H54 (cell line): ENCODE measurements around the gene MT1HL1.
A peak's percentile ranks its signal among the peaks of the same experiment; 100 is the strongest.

Source experiments
- DNase-seq: peaks from one replicate; pipeline ENCODE4 v3.0.0; 2011; ENCODE audit warnings: low spot score, mixed read lengths; ENCODE audit not compliant: insufficient read length
- FAIRE-seq: peaks from 3 replicates; lab custom pipeline; 2011; peaks lifted over from hg19 to GRCh38; lab: Jason Lieb, UNC
- POLR2A ChIP-seq: IDR thresholded peaks from 2 replicates; pipeline ENCODE4 v1.6.1; 2011; ENCODE audit warnings: low read depth, mild to moderate bottlenecking, low read length

Gene MT1HL1

DNA sequence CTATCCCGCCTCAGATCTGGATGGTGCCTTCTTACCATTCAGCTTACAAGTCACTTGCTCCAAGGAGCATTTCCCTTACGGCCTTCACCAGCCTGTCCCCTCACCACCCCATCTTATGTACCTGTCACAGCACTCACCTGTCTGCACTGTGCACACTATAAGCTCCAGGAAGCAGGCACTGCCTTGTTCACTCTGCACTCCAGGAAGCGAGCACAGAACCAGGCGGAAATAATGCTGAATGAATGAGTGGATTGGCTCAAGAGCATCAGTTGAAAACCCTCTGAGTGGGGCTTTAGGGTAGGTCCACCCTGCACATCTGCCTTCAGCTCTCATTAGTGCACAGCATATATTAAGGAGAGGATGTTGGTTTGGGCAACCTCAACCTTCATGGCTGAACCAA lies 28.8 kb upstream of the MT1HL1 start:
- FAIRE-seq (no peak), DNase-seq (no peak)
- TF ChIP-seq POLR2A = no peak

DNA sequence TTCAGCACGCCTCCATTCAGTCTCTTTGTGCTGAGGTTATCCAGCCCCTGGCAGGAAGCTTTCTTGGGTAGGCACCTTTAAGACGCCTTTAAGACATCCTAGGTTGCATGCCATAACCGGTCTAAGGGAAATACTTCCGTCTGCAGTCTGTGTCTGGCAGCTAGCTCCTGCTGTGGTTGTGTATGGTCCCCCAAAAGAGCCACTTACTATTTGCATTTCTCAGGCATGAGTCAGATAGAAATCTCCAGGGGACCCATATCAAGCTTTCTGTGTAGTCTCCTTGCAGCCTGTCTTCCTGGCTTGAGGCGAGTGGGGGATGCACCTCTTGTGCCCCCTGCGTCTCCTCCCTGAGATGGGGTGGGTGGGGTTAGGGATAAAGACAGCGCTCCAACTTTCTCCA lies 27.8 kb upstream of the MT1HL1 start:
- no peak for TF ChIP-seq POLR2A
- DNase-seq = peak; percentile 39
- no peak for FAIRE-seq

DNA sequence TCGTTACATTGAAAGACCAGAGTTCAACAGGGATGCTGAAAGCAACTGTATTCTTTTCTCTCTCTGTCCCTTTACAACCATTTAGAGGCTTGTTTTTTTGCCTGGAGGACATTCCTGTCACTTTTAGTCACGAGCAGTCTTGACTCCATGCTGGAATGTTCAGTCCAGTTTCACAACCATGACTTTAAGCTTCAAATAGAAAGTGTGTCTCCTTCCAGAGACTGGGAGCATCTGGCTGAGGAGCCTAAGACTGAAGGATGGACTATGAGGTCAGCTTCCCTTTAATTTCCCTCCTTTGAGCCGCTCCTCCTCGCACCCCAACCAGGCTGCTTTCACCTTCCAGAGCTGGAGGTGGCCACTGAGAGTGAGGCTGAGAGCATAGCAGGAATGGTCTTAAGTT lies 27.2 kb upstream of the MT1HL1 start:
- no peak for FAIRE-seq
- no peak for TF ChIP-seq POLR2A
- no peak for DNase-seq

DNA sequence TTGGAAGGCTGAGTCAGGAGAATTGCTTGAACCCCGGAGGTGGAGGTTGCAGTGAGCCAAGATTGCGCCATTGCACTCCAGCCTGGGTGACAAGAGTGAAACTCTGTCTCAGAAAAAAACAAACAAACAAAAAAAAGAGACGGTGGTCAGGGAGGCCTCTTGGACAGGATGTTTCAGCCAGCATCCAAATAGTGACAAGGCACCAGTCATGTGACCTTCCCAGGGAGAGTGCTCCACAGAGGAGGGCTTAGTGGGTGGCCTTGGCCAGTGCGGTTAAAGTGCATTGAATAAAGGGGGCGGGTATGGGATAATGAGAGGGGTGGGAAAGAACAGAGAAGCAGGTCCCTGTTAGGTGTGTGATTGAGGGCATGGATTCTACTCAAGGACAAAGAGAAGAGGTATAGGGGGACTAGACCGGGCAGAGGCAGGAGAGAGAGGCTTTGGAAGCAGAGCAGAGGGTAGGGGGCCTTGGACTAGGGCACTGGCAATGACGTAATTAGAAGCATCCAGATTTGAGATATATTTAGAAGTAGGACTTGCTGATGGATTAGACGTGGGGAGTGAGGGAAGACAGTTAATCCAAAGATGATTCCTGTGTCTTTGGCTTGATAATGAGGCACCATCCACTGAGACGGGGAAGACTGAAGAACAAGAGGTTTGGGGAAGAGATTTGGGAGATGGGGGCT lies 25.8 kb upstream of the MT1HL1 start:
- DNase-seq (no peak), FAIRE-seq (no peak)
- TF ChIP-seq POLR2A = no peak

DNA sequence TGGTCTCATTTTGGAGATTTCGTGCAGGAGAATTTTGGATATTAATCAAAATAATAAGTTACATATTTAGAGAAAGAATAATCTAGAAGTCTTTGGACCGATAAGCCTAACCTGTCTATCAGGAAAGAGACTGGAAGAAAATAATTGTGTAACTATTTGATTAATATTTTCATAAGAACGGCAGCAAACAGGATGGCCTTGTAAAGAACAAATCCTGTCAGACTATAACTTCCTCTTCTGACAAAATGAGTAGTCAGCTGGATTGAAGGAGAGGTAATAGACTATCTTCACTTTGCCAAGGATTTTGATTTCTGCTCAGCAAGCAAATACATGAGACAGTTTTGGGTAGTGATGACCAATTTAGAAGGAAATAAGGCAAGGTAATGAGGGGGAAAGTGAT lies 25.0 kb upstream of the MT1HL1 start:
- TF ChIP-seq POLR2A = no peak
- no peak for DNase-seq
- FAIRE-seq = no peak

DNA sequence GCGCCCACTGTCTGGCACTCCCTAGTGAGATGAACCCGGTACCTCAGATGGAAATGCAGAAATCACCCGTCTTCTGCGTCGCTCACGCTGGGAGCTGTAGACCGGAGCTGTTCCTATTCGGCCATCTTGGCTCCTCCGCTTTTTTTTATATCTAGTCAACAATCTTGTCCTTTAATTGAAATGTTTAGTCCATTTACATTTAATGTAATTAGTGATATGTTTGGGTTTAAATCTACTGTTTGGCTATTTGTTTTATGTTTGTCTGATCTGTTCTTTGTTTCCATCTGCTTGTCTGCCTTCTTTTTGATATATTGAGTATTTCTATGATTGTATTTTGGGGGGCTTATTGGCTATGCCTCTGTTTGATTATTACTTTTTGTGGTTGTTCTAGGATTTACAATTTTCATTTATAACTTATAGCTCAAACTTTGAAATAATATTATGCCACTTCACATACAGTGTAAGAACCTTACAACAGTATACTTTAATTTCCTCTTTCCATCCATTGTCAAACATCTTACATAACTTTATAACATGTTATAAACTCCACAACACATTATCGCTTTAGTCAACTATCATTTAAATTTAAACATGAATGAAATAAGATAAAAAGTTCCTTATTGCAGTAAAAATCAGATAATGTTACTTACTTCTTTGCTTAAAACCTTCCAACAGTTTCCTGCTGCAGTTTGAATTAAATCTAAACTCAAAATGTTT lies 21.3 kb upstream of the MT1HL1 start:
- no peak for TF ChIP-seq POLR2A
- FAIRE-seq = no peak
- no peak for DNase-seq

DNA sequence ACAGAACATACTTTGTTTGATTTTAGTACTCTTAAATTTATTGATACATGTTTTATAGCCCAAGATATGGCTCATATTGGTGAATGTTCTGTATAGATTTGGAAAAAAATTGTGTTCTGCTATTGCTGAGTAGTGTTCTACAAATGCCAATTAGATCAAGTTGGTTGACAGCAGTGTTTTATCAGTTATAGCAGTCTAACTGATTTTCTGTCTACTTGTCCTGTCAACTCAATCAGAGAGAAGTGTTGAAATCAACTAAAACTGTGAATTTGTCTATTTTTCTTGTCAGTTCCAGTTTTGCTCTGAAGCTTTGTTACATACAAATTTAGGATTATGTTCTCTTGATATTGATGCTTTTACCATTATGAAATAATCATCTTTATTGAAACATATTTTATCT lies 14.7 kb upstream of the MT1HL1 start:
- no peak for TF ChIP-seq POLR2A
- FAIRE-seq (no peak), DNase-seq (no peak)

DNA sequence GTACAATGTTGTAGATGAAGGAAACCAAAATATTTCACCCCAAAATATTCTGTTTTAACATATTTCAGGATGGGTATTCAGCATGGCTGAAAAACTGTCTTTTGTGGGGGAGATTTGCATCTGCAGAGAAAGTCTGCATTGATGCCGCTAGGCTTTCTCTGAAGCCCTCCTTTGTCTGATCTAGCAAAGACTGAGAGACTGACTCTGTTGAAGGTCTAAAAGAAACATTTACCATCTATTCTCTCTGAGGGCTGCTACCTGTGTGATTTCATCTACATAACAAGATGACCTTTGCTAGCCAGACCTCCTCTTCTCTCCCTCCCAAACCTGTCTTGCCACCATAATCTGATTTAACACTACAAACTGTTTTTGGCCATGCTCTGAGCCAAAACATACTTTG lies 12.4 kb upstream of the MT1HL1 start:
- TF ChIP-seq POLR2A = no peak
- no peak for DNase-seq
- FAIRE-seq = no peak

DNA sequence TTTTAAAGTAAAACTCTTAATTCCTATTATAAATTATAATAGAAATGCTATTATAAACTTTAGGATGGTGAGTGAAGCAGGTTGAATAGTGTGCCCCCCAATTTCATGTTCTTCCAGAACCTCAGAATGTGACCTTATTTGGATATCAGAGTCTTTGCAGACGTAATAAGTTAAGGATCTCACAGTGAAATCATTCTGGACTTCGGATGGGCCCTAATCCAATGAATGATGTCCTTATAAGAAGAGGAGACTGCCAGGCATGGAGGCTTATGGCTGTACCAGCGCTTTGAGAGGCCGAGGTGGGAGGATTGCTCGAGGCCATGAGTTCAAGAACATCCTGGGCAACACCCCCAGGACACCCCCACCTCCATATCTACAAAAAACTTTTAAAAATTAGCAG lies 9.4 kb upstream of the MT1HL1 start:
- DNase-seq (no peak), FAIRE-seq (no peak)
- TF ChIP-seq POLR2A = no peak

DNA sequence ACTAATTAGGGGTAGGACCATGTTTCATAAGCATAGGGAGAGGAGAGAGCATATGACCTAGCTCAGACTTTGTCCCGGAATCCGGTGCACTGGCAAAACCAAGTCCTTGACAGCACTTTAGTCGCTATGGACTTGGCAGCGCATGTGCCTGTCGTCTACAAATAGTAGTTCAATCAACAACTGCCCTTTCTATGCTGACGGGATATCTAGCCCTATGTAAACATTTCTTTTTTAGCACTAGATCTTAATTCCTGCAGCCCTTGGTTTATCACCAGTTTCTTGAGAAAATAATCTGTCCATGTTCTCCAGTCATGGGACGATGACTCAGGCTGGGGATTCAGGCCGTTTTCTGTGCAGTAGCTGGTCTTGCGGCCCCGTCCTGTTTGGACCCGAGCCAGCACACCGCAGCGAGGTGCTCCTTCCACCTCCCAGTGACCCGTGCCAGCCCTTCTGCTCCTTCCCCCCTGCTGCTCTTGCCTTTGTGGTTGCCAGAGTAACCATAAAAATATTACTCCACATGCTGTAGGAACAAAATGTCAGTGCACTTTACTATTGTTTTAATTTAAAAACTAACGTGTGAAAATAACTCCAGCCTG lies 8.6 kb upstream of the MT1HL1 start:
- no peak for FAIRE-seq

DNA sequence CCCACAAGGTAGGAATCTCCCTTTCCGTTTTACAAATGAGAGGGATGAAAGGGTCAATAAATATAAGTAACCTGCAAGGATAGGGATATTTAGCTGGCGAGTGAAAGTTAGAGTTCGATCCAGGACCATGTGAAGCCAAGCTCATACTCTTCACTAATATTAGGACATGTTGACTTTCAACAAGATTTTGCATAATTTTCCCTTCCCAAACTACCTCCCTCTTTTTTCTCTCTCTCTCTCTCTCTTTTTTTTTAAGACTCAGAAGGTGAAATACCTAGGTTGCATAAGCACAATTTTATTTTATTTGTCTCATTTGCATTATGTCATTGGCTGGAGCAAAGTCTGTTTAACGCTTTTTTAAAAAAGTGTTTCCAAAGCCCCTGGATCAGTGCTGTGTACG lies 8.1 kb upstream of the MT1HL1 start:
- FAIRE-seq = no peak
- no peak for TF ChIP-seq POLR2A
- no peak for DNase-seq

More for the DNA sequence above, 8.6 kb upstream of the MT1HL1 start:
- DNase-seq = peak; percentile 62
- TF ChIP-seq POLR2A = no peak

DNA sequence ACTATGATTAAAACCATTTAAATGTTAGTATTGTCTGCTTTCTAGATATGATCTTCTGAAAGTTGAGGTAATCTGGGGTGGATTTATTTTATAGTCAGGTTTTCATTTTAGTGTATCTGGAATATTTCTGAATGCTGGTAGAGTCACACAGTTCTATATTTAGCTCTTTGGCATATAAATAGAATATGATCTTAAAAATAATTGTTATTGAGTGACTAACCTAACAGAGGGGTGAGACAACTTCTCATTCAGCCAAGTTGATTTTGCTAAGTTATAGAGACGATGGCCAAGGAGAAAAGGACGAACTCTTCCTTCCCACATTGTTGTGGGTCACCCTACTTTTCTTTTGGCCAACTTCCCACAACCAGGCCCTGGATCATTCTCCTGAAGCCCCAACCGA lies 7.2 kb upstream of the MT1HL1 start:
- FAIRE-seq = no peak
- no peak for DNase-seq
- TF ChIP-seq POLR2A = no peak

DNA sequence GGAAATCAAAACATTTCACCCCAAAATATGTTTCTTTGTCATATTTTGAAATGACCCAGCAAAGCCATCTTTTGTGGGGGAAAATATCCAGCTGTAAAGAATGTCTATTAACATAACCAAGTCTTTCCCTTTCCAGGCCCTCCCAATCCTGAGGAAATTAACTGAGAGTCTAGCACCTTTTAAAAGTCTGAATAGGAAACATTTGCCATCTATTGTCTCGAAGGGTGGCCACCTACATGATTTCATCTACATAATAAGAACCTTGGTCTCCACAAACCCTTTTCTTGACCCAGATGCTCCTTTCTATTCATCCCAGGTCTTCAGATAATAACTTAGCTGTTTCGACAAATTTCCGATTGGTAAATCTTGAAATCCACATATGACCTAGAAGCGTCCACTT lies 5.4 kb upstream of the MT1HL1 start:
- no peak for TF ChIP-seq POLR2A
- DNase-seq (no peak), FAIRE-seq (no peak)

DNA sequence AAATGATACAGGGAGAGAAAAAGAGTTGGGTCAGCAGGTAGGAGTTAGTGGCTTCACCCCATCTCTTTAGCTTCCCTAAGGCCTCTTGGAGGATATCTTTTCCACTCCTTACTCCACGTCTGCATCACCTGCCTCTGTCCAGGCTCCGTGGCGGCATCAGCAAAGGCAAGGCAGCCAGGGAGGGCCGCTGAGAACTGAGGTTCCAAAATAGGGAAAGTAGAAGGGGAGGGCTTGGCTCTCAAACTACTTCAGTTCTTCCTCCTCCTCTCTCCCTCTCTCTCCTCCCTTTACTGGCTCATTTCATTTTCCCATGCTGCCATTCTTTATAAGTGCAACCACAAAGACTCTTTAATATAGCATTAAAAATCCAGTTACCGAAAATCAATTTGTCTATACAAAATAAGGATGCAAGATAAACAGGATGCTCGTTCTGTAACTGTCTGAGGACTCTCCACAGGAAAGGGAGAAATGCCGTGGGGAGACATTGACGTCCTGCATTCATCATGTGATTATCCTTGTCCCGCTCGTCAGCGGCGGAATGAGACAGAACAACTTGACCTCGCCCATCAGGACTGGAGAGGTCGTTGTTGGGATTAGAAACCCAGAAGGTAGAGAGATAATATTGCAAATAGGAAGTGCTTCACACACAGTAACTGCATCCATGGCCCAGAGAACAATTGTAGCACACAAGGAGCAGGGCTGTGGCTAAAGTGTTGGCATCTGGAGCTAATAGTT lies 3.1 kb upstream of the MT1HL1 start:
- DNase-seq (no peak), FAIRE-seq (no peak)
- TF ChIP-seq POLR2A = no peak

DNA sequence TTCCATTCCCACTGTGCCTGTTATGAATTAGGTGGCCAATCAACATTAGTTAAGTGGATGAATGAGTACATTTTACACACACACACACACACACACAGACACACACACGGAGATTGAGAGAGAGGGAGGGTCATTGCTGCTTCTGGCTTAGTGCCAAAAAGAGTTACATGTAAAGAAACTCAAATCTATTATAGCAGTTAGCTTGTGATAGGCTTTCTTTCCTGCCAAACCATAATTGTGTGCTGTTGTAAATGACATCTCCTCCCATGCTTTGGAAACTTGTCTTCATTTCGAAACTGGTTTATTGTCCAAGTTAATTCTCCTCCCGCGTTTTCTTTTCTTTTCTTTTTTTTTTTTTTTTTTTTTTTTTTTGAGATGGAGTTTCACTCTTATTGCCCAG lies 1.4 kb upstream of the MT1HL1 start:
- FAIRE-seq (no peak), DNase-seq (no peak)
- no peak for TF ChIP-seq POLR2A
